C4-2B (cell line): Measurements from ENCODE around the gene DRG1.

ENCODE experiments used
- CTCF ChIP-seq: fragments of 450-650 bp; conservative IDR thresholded peaks from 2 replicates; pipeline ENCODE4 v1.5.1; 2017; ENCODE audit warnings: mild to moderate bottlenecking
- ZFX ChIP-seq: fragments of 450-650 bp; IDR thresholded peaks from 2 replicates; pipeline ENCODE4 v1.6.1; 2017

GRCh38 chr22:31398231-31398630 is 1.2 kb upstream of the DRG1 start:
- TF ChIP-seq CTCF (no peak), ZFX (no peak)
